ENCODE data around the gene ADCK1.
"Not testable (repeated sequence)": the region's sequence is repeated elsewhere in the genome, so short reads cannot be mapped to it uniquely, and the experiment has no call there.

Gene ADCK1

GRCh38 chr14:77868552-77869285 lies 68.8 kb downstream of the ADCK1 start:
- DNase-seq: no peak

DNA sequence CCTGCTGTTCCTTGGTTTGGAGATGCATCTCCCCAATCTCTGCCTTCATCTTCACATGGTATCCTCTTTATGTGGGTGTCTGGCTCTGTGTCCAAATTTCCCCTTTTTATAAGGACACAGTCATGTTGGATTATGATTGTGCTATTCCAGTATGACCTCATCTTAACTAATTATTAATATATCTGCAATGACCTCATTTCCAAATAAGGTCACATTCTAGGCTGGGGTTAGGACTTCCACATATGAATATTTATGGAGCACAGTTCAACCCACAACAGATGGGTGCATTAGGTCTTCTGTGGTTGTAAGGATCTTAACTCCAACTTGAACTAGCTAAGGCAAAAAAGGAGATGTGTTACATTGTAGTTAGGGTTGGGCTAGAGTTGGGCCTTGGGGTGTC lies 69.4 kb downstream of the ADCK1 start:
- no peak for DNase-seq

GRCh38 chr14:77870646-77871045 lies 70.7 kb downstream of the ADCK1 start:
- no peak for DNase-seq

DNA sequence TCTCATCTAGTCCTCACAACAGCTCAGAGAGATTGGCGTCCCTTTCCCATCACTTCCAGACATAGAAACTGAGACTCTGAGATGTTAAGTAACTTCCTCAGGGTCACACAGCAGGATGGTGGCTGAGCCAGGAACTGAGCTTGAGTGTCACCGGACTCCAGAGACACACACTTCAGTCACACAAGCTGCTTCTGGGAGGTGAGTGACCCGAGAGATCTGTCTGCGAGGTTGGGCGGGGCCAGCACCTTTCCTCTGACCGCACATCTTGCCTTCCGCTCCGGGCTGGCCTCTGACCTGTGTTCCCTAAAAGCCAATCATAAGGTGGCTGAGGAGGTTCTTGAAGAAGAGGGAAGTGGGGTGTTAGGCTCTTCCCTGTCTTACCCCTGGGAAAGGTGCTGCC lies 72.2 kb downstream of the ADCK1 start:
- no peak for DNase-seq

DNA sequence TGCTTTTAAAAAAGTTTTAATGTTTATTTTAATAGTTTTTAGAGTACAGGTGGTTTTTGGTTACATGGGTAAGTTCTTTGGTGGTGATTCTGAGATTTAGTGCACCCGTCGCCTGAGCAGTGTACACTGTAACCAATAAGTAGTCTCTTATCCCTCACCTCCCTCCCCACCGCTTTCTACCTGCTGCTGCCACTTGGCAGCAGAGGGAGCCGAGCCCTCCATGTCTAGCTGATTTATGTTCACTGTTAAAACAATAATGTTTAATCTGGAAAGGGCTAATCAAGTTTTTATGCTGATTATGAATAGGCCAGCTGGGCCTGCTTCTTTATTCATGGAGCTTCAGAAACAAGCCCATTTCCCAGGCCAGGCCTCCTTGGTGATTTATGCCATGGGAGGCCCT lies 73.1 kb downstream of the ADCK1 start:
- peak; percentile 56 for DNase-seq

GRCh38 chr14:77878783-77879182 lies 78.9 kb downstream of the ADCK1 start:
- DNase-seq: no peak

DNA sequence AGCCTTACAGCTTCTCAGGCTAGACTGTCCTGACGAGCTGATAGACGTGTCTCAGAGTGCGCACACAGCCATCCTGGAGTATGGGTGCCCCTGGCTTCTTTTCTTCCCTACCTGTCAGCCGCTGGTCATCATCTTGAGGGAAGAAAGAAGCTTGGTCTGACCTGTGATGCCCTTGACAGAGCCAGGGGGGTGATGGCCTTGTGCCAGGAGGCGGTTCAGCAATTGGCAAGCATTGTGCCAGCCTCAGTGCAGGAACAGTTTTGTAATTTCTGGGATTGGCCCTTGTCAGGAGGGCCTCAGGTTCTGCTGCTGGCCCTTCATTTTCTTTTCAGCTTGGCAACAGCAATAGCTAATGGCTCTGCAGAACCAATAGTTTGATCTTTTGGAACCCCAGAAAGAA lies 80.1 kb downstream of the ADCK1 start:
- peak; percentile 70 for DNase-seq

DNA sequence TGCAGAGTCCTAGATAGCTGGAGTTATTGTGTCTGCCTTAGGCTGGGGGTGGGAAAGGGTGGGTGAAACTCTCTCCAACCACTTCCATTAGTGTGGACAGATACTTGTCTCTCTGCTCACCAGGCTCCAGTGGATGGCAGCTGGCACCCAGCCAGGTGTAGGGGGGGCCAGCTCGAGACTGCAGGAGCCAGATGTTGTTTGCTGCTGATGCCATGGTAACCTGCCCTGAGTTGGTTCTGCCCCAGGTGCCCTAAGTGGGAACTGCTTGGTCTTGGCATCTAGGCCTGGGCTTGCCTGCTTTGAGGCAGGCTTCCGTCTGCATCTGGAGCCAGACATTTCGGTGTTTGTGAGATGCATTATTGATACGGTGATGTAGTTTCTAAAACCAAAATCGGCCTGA lies 82.2 kb downstream of the ADCK1 start:
- DNase-seq: peak; percentile 100

DNA sequence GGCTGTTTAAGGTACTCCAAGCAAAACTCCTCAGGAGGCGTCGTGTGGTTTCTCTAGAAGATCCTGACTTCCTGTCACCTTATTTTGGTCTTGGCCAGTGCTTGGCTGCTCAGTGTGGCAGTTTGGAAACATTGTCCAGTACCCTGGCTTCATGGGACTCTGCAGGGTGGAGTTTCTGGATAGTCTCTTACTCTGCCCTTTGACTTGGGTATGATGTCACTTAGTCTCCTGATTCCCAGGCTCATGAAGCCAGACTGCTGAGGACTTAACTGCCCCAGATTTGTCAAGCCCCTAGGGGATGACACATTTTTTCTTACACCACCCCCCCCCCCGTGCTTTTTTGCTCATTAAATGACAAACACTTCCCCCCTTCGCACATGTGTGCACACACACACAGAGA lies 82.7 kb downstream of the ADCK1 start:
- DNase-seq: no peak

DNA sequence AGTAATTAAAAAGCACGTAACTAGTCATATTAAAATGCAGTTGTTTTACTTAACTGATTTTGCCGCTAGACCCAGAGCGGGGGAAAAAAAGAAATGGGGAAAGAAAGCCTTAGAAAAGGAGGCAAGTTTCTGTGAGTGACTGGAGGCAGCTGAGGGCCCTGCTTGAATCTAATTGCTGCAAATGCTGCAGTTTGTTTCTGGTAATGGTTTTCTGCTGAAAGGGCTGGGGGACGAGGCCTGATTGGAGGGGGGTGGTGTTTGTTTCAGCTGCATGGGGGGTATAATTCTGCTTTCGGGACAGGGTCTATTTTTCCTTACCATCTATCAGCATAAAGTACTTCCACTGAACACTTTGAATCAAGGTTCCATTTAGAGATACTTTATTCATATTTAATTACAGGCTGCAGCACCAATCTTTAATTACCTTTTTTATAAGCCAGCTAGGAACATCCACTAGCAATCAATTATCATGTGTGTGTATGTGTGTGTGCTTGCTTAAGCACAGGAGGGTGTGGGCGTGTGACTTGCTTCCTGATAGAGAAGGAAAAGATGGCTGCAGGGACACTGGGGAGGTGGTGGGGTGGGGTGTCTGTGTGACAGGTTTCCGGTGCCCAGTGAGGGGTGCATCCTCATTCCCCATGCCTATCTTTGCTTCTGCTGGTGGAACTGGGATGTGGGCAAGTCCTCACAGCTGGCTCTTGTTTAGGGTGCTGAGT lies 83.4 kb downstream of the ADCK1 start:
- DNase-seq: peak; percentile 85

GRCh38 chr14:77883847-77884238 lies 83.9 kb downstream of the ADCK1 start:
- peak; percentile 91 for DNase-seq

DNA sequence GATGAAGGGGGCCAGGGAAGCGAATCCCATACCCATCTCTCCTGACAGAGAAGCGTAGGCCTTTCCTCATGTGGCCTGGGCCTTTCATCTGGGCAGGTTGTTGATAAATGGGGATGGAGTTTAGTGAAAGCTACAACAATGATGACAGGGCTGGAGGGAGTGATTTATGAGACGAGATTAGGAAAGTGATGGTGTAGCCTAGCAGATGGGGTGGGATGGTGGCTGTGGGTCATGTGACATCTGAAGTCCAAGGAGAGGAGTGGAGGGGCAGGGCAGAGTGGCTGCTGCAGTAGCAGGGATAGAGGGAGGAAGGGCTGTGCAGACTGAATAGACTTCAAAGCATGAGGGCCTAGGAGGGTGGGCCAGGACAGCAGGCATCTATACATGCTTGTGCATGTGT lies 85.5 kb downstream of the ADCK1 start:
- no peak for DNase-seq

- no peak for DNase-seq
These were observed 86.1 kb downstream of the ADCK1 start for GRCh38 chr14:77886010-77886409.

GRCh38 chr14:77888903-77889302 lies 89.0 kb downstream of the ADCK1 start:
- not testable (repeated sequence) for DNase-seq

DNA sequence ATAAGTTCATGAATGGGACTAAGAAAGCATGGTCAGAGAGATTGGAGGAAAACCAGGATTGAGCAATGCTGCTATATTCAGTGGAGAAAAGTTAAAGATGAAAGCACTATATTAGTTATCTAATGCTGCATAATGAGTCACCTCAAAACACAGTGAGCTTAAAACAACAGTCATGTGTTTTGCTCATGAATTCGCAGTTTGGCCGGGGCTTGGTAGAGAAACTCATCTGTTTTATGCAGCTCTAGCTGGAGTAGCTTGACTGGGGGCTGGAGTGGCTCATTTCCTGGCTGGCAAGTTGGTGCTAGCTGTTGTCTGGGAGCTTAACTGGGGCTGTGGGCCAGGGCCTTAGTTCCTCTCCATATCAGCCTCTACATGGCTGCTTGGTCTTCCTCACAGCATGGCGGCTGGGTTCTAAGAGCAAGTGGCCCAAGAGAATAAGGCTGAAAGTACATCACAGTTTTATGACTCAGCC lies 90.1 kb downstream of the ADCK1 start:
- no peak for DNase-seq

- DNase-seq: no peak
These were observed 91.0 kb downstream of the ADCK1 start for GRCh38 chr14:77890873-77891272.

DNA sequence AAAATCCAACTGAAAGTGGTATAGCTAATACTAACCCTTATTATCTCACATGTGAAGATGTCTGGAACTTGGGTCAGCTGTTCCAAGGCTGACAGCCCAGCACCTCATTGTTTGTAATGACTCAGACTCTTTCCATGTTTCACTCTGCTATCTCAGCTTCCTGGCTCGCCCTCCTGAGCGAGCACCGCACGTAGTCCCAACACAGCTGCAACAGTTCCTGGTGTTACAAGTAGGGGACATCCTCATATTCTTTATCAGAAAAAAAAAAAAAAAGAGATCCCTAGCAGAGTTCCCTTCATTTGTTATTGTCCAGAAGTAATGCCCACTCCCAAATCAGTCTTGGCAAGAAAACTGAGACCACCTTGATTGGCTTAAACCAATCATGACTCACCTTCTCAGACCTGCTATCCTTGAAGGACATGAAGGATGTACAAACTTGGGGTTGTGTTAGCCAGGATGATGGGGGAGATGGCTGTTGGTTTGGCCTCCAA lies 92.5 kb downstream of the ADCK1 start:
- no peak for DNase-seq

DNA sequence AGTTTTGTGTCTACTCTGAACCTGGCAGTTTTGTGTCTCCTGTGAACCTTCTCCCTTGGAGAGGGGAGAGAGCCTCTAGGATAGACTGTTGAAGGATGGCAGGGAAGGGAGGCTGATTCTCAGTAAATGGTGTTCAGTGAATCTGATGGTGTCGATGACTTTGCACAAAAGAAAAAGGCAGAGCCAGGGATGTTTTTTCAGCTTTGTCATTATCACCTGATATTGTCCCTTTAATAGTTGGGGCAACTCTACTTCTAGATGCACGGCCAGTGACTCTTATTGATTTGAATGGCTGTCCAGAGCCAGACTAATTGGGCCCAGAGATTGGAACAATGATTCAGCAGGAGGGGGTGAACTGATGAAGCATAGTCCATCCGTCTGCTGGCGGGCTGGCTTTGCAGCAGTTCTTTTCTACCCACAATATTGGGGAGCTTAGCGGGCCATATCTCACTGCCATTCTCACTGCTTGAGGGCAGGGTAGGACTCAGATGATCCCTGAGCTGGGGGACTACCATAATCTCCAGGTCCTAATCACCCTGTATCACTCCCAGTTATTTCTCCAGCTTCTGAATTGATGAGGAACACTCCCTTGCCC lies 93.1 kb downstream of the ADCK1 start:
- DNase-seq: no peak

DNA sequence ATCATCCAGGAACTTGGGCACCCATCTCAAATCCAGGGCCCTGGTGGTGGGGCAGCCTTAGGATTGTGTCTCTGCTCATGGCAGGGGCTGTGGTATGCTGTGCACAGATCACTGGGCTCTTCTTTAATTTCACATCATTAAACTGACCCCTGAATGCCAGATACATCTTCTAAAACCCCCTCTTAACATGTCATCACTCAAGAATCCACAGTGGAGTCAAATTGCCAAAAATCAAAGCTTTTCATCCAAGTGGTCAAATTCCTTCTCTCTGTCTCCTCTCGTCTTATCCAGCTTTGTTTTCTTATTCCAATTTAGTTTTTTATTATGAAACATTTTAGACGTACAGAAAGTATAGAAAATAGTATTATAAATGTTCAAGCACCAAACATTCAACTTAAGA lies 97.5 kb downstream of the ADCK1 start:
- DNase-seq: no peak

- DNase-seq: no peak
These were observed 102.9 kb downstream of the ADCK1 start for GRCh38 chr14:77902811-77903210.

DNA sequence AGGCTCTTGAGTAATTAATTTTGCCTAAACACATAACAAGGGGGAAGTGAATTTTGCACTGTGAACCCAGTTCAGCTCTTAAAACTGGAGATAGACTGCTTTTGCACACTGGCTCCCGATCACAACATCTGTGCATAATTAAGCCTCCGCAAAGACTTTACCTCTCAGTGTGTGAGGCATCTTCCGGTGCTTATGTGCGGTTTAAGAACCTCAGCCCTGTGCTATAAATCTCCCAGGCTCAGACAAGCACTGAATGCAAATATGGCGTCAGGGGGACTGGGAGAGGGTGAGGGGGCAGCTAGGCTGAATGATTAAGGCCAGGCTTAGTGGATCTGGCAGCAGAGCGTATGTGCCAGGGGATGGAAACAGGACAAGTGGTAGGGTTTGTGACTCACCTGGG lies 103.3 kb downstream of the ADCK1 start:
- DNase-seq: no peak

DNA sequence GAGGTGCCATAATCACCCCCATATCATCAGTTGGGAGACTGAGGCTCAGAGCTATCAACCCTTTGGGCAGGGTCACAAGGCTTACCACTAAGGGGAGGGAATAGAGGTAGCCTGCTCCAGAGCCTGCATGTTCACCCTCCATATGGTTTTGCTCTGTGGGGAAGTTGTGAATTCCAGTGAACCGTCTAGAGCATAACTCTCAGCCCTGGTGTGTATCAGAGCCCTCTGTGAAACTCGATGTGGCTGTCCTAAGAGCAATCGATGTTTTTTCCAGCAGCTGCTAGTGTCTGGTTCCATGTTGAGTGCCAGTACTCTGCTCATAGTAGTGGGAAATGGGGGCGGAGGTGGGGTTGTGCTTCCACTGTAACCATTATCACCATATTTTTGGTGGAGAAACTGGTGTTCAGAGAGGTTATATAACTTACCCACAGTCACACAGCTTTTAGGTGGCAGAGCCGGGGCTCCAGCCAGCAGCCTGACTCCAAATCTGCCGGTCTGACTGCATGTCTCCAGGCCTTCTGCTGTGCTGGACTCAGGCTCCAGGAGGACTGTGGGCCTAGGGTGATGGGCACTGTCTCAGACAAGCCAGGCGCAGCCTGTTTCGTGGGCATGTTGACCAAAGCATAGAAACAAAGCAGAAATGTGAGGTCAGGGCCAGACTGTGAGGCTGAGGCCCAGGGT lies 104.2 kb downstream of the ADCK1 start:
- DNase-seq: no peak

DNA sequence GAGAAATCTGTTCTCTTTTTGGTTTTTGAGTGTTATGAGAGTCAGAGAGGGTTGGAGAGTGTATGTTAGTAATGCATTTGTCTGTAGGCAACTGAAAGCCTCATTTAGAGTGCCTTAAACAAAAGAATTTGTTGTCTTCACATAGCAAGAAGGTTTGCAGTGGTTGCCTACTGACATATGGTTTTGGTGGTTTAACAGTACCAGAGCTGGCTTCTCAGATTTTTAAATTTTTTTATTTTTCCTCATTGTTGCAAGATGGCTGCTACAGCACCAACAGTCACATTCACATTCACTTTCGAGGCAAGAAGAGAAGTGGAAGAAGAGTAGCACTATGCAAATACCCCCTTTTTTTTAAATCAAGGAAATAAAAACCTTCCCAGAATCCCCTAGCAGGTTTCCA lies 106.5 kb downstream of the ADCK1 start:
- DNase-seq: no peak
